Heart left ventricle (tissue), 16 donors: ENCODE results near the gene KCNJ10. TPM values are rescaled to one million over a fixed set of nuclear protein-coding genes. Genes with fewer than 3 reads are reported as not detected.

Source experiments
- ATAC-seq, 4 donors: fragments of 200-7000 bp; cut with Tn5 transposase; one replicate each; pipeline ENCODE4 v1.9.1; 2020 to 2022; ENCODE audit warnings: moderate library complexity in 4 of 4, mild to moderate bottlenecking in 3 of 4, moderate number of reproducible peaks in 1 of 4
- DNase-seq, 5 donors: peaks; one replicate each; pipeline ENCODE4 v3.0.0-alpha.2; 2020
- H3K27ac ChIP-seq, 12 donors: fragments of 200-600 bp; sonication (generic) in 4 of 12; one replicate each; pipeline versions ENCODE4 v1.5.0 to v1.8.0; 2016 to 2022; ENCODE audit warnings: mild to moderate bottlenecking in 2 of 12
- H3K27me3 ChIP-seq, 9 donors: fragments of 200-600 bp; sonication (generic) in 2 of 9; one replicate each; pipeline versions ENCODE4 v1.5.1 to v1.8.0; 2016 to 2022; ENCODE audit warnings: mild to moderate bottlenecking in 3 of 9
- H3K36me3 ChIP-seq, 9 donors: fragments of 200-600 bp; sonication (generic) in 2 of 9; one replicate each; pipeline versions ENCODE4 v1.5.0 to v1.8.0; 2018 to 2022; ENCODE audit warnings: mild to moderate bottlenecking in 2 of 9
- H3K4me1 ChIP-seq, 12 donors: fragments of 200-600 bp; sonication (generic) in 4 of 12; one replicate each; pipeline versions ENCODE4 v1.5.0 to v1.8.0; 2016 to 2022; ENCODE audit warnings: mild to moderate bottlenecking in 3 of 12
- H3K4me3 ChIP-seq, 12 donors: fragments of 200-600 bp; sonication (generic) in 4 of 12; one replicate each; pipeline versions ENCODE4 v1.5.0 to v1.8.0; 2017 to 2022; ENCODE audit warnings: mild to moderate bottlenecking in 9 of 12, moderate library complexity in 4 of 12
- H3K9me3 ChIP-seq, 12 donors: fragments of 200-600 bp; sonication (generic) in 4 of 12; one replicate each; pipeline versions ENCODE4 v1.5.0 to v1.8.0; 2016 to 2022; ENCODE audit warnings: mild to moderate bottlenecking in 1 of 12
- POLR2A ChIP-seq, 2 donors: fragments of 450-650 bp; IDR thresholded peaks; one replicate each; pipeline ENCODE4 v1.6.1; 2017; ENCODE audit warnings: antibody characterized with exemption in 2 of 2, mild to moderate bottlenecking in 2 of 2, moderate library complexity in 2 of 2
- WGBS, 4 donors: extraction: QIAGEN DNeasy Blood & Tissue Kit in 2 of 4; methylation state at CpG; one replicate each; pipeline versions ENCODE4 v1.1.5 to v1.1.7; 2013 to 2018; 5-methylcytosine and 5-hydroxymethylcytosine counted together
- intact Hi-C, 10 donors: fragments of 100-400 bp; cut with DNase I; formaldehyde crosslinking; loops; one replicate each; pipeline versions ENCODE4 v1.11.1 to v1.14.2; 2022
- polyA plus RNA-seq, 2 donors: library from polyadenylated mRNA; stranded (reverse); fragments of 200-250 nt; gene quantifications; one replicate each; pipeline ENCODE4 v1.2.3, GENCODE V29; 2013
- total RNA-seq, 9 donors: library from RNA; depleted of rRNA in 2 of 9; stranded (reverse); fragments of >200 nt in 2 of 9; fragmentation: NEBNext Ultra II Directional in 3 of 9; extraction: Animal tissue kit (Norgen Biotek cat#: 25700) in 3 of 9; gene quantifications; one replicate each; pipeline versions ENCODE4 v1.1.0 to v1.2.4, GENCODE V29; 2016 to 2023
- TF ChIP-seq, protein P1 (sequence below), 12 donors: fragments of 200-600 bp; sonication (generic) in 4 of 12; IDR thresholded peaks; one replicate each; pipeline versions ENCODE4 v1.5.0 to v1.8.0; 2018 to 2022; ENCODE audit warnings: antibody characterized with exemption in 12 of 12, mild to moderate bottlenecking in 5 of 12
- donor health status: ischemic (EF 13 %, LVEDD 7.1; RV severe dilation, severe dysfunction).
- donor health status: healthy with polysubstance abuse.
- donor health status: DM: no; HTN: yes; CAD: no.
- donor health status: DM: no; HTN: no; CAD: no.
- donor health status: ischemic (EF 25% LVEDD 6.9; RV normal size, moderate dysfunction).
- donor health status: ischemic (EF 25% LVEDD 5.7; RV mildly dilated, moderate dysfunction).
- donor health status: healthy.
- donor health status: DM: yes; HTN: yes; CAD: no.
- donor health status: ischemic (EF 35%, LVEDD 5.7; RV mildly dilated, moderate dysfunction).
- donor health status: nonischemic (EF 11% LVEDD 7.7; RV severe dilation, severe dysfunction).
- donor health status: DM: yes; HTN: yes; CAD: no.
- donor health status: PGD.
- donor health status: ischemic (EF 29% LVEDD 5.4; RV normal size, mild dysfunction).
- donor health status: nonischemic (EF 23%, LVEDD 6.1; RV moderate dilation, normal function).

Gene KCNJ10
- total and polyA plus RNA-seq, 11 donors = 0.08 to 1.1 (median 0.48) TPM; not detected in 8

DNA sequence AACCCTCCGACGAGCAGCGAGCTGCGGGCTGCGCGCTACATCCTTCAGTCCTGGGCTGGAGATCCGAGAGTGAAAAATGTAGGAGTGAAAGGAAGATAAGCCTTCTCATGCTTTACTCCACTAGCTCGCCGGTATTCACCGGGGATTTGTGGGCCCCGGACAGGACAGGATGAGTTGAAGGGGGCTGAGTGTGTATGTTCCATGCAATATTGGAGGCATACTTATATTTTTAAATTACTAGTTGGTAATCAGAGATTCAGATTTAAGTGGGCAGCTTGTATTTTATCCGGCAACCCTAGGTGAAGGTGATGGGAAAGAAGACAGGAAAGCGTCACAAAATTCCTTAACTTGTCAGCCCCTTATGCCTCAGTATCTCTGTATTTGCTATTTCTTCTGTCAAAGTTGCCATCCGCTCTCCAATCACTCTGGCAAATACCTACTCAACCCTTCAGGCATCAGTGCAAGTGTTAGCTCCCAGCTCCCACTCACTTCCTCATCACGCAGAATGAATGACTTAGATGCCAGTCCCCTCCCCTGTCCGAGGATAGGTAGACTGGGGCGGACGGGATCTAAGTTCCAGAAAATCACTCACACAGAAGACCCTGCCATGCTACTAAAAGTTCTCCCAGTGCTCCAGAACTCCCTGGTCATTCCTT is 37.7 kb downstream of the KCNJ10 start:
- ATAC-seq (peak in 3 of 4 donors; percentile 55 to 62 (median 61)), DNase-seq (no peak)
- no peak for TF ChIP-seq POLR2A (IDR thresholded peaks at IDR 0.05)
- TF ChIP-seq, protein P1, sequence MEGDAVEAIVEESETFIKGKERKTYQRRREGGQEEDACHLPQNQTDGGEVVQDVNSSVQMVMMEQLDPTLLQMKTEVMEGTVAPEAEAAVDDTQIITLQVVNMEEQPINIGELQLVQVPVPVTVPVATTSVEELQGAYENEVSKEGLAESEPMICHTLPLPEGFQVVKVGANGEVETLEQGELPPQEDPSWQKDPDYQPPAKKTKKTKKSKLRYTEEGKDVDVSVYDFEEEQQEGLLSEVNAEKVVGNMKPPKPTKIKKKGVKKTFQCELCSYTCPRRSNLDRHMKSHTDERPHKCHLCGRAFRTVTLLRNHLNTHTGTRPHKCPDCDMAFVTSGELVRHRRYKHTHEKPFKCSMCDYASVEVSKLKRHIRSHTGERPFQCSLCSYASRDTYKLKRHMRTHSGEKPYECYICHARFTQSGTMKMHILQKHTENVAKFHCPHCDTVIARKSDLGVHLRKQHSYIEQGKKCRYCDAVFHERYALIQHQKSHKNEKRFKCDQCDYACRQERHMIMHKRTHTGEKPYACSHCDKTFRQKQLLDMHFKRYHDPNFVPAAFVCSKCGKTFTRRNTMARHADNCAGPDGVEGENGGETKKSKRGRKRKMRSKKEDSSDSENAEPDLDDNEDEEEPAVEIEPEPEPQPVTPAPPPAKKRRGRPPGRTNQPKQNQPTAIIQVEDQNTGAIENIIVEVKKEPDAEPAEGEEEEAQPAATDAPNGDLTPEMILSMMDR (IDR thresholded peaks at IDR 0.05) = peak in 1 of 12 donors; percentile 15
- 1 to 3% (median 1%) methylated on average over 17 to 18 of the region's 18 CpGs for WGBS, 4 donors
- Histone ChIP-seq H3K36me3 (peaks cover 0 to under 1% (median 0%) of the 10 kb centered on the region in 9 donors), H3K27me3 (no peaks in the 10 kb centered on the region), H3K4me1 (peaks cover 0 to 39% (median 18%) of the 10 kb centered on the region in 12 donors), H3K27ac (peak overlapping the region in 11 of 12 donors; percentile 37 to 85 (median 69)), H3K4me3 (peak overlapping the region; percentile 63 to 93 (median 78)), H3K9me3 (no peaks in the 10 kb centered on the region)
- intact Hi-C loops = loop anchor here in 4 of 10 donors (1.0 to 5.0 kb wide), 3 partner anchors 250 to 252 kb away; partner anchors contain the start of gene DUSP23 (in 3 of the 4)

DNA sequence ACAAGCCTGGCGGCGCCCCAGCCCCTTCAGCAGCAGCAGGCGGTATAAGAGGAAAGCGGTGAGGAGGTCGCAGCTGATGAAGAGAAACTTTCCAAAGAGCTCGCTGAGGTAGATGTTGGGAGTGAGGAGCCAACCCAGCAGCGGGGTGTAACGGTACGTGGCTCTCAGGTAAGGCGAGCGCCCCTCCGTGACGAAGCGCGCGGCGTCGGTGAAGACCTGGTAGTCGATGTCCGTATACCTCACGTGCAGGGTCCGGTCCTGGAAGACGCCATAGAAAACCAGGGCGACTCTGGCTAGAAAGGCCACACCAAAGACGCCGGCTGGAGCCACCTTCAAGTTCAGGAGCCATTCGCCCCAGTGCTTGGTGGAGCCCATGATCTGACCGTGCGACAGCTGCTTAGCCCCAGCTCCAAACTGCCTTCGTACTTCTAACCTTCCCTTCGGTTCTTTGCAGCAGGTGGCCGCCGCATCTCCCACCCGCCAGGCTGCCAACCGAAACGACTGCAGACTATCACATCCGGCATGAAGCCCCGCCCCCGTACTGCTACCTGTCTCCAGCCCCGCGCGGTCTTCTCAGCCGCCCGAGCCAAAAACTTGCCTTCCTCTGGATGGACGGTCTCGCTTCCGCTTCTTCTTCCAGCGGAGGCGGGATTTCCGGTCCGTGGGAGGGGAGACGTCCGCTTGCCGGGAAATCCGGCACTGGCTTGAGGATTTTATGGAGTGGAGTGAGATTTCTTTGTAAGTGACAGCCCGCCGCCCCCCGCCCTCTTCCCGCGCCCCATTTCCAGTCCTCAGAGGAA is 38.4 kb downstream of the KCNJ10 start, which contains the start of gene PIGM:
Gene PIGM, minus strand, starts transcription at position 626 of the 800 bp plus-strand sequence. Its CDS starts 251 bp downstream, at position 375.
- TF ChIP-seq, protein P1 (IDR thresholded peaks at IDR 0.05) = no peak
- peak in 1 of 2 donors; percentile 61 for TF ChIP-seq POLR2A (IDR thresholded peaks at IDR 0.05)
- no peaks in the 10 kb centered on the region for H3K27me3 ChIP-seq
- DNase-seq (peak; percentile 93 to 96 (median 95)), ATAC-seq (peak; percentile 90 to 97 (median 97))
- H3K36me3 ChIP-seq = peaks cover 0 to 8% (median 0%) of the 10 kb centered on the region in 9 donors
- H3K4me3 ChIP-seq = peak within 1 kb of the TSS; percentile 63 to 93 (median 78)
- intact Hi-C loops = loop anchor here in 4 of 10 donors (1.0 to 5.0 kb wide), 3 partner anchors 249 to 251 kb away; partner anchors contain the start of gene DUSP23 (in 3 of the 4)
- H3K27ac ChIP-seq = peak within 1 kb of the TSS in 11 of 12 donors; percentile 37 to 85 (median 69)
- 0 to 2% (median 0%) methylated on average over 39 to 60 of the region's 60 CpGs for WGBS, 4 donors
- no peaks in the 10 kb centered on the region for H3K9me3 ChIP-seq
- H3K4me1 ChIP-seq = peaks cover 0 to 39% (median 18%) of the 10 kb centered on the region in 12 donors

GRCh38 chr1:160030657-160031364 is 39.1 kb downstream of the KCNJ10 start:
- intact Hi-C loops = loop anchor here in 2 of 10 donors (5.0 kb wide), 1 partner anchor 249 kb away; the partner anchor contains the start of gene DUSP23 (in 2 of the 2)
- no peak for TF ChIP-seq POLR2A (IDR thresholded peaks at IDR 0.05)
- TF ChIP-seq, protein P1 (IDR thresholded peaks at IDR 0.05) = no peak
- Histone ChIP-seq H3K36me3 (peaks cover 0 to 9% (median 0%) of the 10 kb centered on the region in 9 donors), H3K4me1 (peaks cover 0 to 39% (median 18%) of the 10 kb centered on the region in 12 donors), H3K27ac (peak overlapping the region in 11 of 12 donors; percentile 37 to 85 (median 69)), H3K27me3 (no peaks in the 10 kb centered on the region), H3K4me3 (peak overlapping the region; percentile 63 to 93 (median 78)), H3K9me3 (no peaks in the 10 kb centered on the region)
- WGBS, 4 donors = 11 to 12% (median 12%) methylated on average over 23 of the region's 23 CpGs
- DNase-seq (no peak), ATAC-seq (peak in 3 of 4 donors; percentile 38 to 44 (median 44))
